HEK293T (cell line): ENCODE data around the gene JAKMIP2.

Experiments used
- ARNT ChIP-seq: fragments of 450-650 bp; IDR thresholded peaks from 2 replicates; pipeline ENCODE4 v1.6.1; 2017; ENCODE audit warnings: mild to moderate bottlenecking
- BHLHE40 ChIP-seq: fragments of 450-650 bp; IDR thresholded peaks from 2 replicates; pipeline ENCODE4 v1.6.1; 2016; ENCODE audit warnings: mild to moderate bottlenecking, moderate library complexity, borderline replicate concordance
- CTBP1 ChIP-seq: fragments of 450-650 bp; IDR thresholded peaks from 2 replicates; pipeline ENCODE4 v1.6.1; 2016; ENCODE audit warnings: borderline replicate concordance
- FOXA1 ChIP-seq: fragments of 450-650 bp; IDR thresholded peaks from 2 replicates; pipeline ENCODE4 v1.6.1; 2016; ENCODE audit warnings: mild to moderate bottlenecking
- FOXM1 ChIP-seq: fragments of 450-650 bp; IDR thresholded peaks from 2 replicates; pipeline ENCODE4 v1.6.1; 2017; ENCODE audit warnings: mild to moderate bottlenecking, borderline replicate concordance
- LEF1 ChIP-seq: fragments of 450-650 bp; IDR thresholded peaks from 2 replicates; pipeline ENCODE4 v1.6.1; 2017; ENCODE audit warnings: mild to moderate bottlenecking, borderline replicate concordance
- NFRKB ChIP-seq: fragments of 450-650 bp; IDR thresholded peaks from 2 replicates; pipeline ENCODE4 v1.6.1; 2016; ENCODE audit warnings: mild to moderate bottlenecking, moderate library complexity
- PKNOX1 ChIP-seq: fragments of 450-650 bp; IDR thresholded peaks from 2 replicates; pipeline ENCODE4 v1.6.1; 2016
- SP1 ChIP-seq: fragments of 450-650 bp; IDR thresholded peaks from 2 replicates; pipeline ENCODE4 v1.6.1; 2017
- SUZ12 ChIP-seq: fragments of 450-650 bp; IDR thresholded peaks from 2 replicates; pipeline ENCODE4 v1.6.1; 2016; ENCODE audit warnings: mild to moderate bottlenecking
- TARDBP ChIP-seq: fragments of 450-650 bp; IDR thresholded peaks from 2 replicates; pipeline ENCODE4 v1.6.1; 2016

GRCh38 chr5:147673266-147673665 is 109.3 kb downstream of the JAKMIP2 start:
- TF ChIP-seq FOXA1 = no peak
- no peak for TF ChIP-seq FOXM1
- TF ChIP-seq ARNT = no peak
- TF ChIP-seq LEF1 = no peak
- no peak for TF ChIP-seq CTBP1
- no peak for TF ChIP-seq TARDBP
- no peak for TF ChIP-seq SP1
- TF ChIP-seq NFRKB = no peak
- TF ChIP-seq SUZ12 = no peak
- TF ChIP-seq BHLHE40 = no peak
- TF ChIP-seq PKNOX1 = no peak
